ENCODE measurements around the gene FAM8A1.

DNA sequence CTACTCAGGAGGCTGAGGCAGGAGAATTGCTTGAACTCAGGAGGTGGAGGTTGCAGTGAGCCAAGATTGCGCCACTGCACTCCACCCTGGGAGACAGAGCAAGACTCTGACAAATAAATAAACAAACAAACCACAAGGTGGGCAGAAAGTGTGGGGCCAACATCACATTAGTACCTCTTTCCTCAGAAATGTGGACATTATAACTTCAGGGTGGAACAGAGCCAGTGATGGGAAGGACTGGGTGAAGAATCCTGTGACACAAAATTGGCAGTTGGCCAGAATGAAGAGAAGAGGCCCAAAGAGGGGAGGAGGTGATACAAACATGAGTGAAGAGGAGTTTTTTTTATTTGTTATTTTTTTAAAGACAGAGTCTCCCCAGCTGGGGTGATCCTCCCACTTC, 56.0 kb downstream of the FAM8A1 start:
- TF ChIP-seq, protein P1, sequence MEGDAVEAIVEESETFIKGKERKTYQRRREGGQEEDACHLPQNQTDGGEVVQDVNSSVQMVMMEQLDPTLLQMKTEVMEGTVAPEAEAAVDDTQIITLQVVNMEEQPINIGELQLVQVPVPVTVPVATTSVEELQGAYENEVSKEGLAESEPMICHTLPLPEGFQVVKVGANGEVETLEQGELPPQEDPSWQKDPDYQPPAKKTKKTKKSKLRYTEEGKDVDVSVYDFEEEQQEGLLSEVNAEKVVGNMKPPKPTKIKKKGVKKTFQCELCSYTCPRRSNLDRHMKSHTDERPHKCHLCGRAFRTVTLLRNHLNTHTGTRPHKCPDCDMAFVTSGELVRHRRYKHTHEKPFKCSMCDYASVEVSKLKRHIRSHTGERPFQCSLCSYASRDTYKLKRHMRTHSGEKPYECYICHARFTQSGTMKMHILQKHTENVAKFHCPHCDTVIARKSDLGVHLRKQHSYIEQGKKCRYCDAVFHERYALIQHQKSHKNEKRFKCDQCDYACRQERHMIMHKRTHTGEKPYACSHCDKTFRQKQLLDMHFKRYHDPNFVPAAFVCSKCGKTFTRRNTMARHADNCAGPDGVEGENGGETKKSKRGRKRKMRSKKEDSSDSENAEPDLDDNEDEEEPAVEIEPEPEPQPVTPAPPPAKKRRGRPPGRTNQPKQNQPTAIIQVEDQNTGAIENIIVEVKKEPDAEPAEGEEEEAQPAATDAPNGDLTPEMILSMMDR (IDR thresholded peaks at IDR 0.05 in 2 of 3, conservative IDR thresholded peaks at IDR 0.05 in 1 of 3; ENCODE audit: borderline replicate concordance in 1 of 3, insufficient read depth in 1 of 3, low read depth in 2 of 3, low read length in 2 of 3): no peak
- TF ChIP-seq POLR2AphosphoS5 (IDR thresholded peaks at IDR 0.05; ENCODE audit: low read depth, low read length) (no peak), JUND (IDR thresholded peaks at IDR 0.05) (no peak), ELF1 (IDR thresholded peaks at IDR 0.05; ENCODE audit: borderline replicate concordance, low read depth) (no peak), TCF7L2 (IDR thresholded peaks at IDR 0.05; ENCODE audit: borderline replicate concordance, extremely low read depth, insufficient read depth, insufficient read length) (no peak)

Data from HCT116 (cell line).